ENCODE data around the gene CREBRF. TPM values are rescaled to one million over a fixed set of nuclear protein-coding genes. Genes with fewer than 3 reads are reported as not detected.
A peak's percentile ranks its signal among the peaks of the same experiment; 100 is the strongest.

CREBRF gene
- total and polyA plus RNA-seq, 9 of the 15 experiments (the other 6 are each of a cell fraction or from before 2014, with no cell fraction given): 1.1 to 4.9 (median 2.9) TPM

- no peak for TF ChIP-seq HOMEZ (CRISPR knock-in tag; IDR thresholded peaks at IDR 0.05)
- TF ChIP-seq MAZ (CRISPR knock-in tag; conservative IDR thresholded peaks at IDR 0.05 in 1 of 2, IDR thresholded peaks at IDR 0.05 in 1 of 2): peak; percentile 63 to 97; a peak in 3 of 4 replicates
- TF ChIP-seq RBFOX2 (IDR thresholded peaks at IDR 0.05; ENCODE audit: low read depth, low read length): peak; percentile 76
- no peak for TF ChIP-seq EGR1 (conservative IDR thresholded peaks at IDR 0.05)
- TF ChIP-seq DEAF1 (CRISPR knock-in tag; IDR thresholded peaks at IDR 0.05): peak; percentile 19; the same call in 1 of the 2 replicates
- TF ChIP-seq FOSL1 (tag; conservative IDR thresholded peaks at IDR 0.05): peak; percentile 35
- TF ChIP-seq ADNP (tag; IDR thresholded peaks at IDR 0.05): no peak
- TF ChIP-seq FUS (optimal IDR thresholded peaks at IDR 0.05; ENCODE audit: low read depth, low read length): no peak
- no peak for TF ChIP-seq PHTF2 (CRISPR knock-in tag; IDR thresholded peaks at IDR 0.05)
- TF ChIP-seq DIDO1 (tag; IDR thresholded peaks at IDR 0.05; ENCODE audit: low read depth): peak; percentile 93
- TF ChIP-seq MITF (IDR thresholded peaks at IDR 0.05): no peak
- no peak; the same call in 1 of the 2 replicates for TF ChIP-seq CBX5 (IDR thresholded peaks at IDR 0.05; ENCODE audit: borderline replicate concordance, low read depth)
- TF ChIP-seq RUNX1 (IDR thresholded peaks at IDR 0.05; ENCODE audit: low read depth): no peak
- 0 out of 2 replicates have a peak, but pooled peaks have one; percentile 24 for TF ChIP-seq SMARCE1 (IDR thresholded peaks at IDR 0.05)
- TF ChIP-seq ZNF134 (CRISPR knock-in tag; conservative IDR thresholded peaks at IDR 0.05): no peak
- peak; percentile 83 for TF ChIP-seq TOE1 (IDR thresholded peaks at IDR 0.05; ENCODE audit: borderline replicate concordance)
- TF ChIP-seq TOE1 (CRISPR knock-in tag; IDR thresholded peaks at IDR 0.05; ENCODE audit: borderline replicate concordance, low read depth): no peak
- no peak for TF ChIP-seq ZNF354B (CRISPR knock-in tag; IDR thresholded peaks at IDR 0.05)
- TF ChIP-seq TCF7L2 (IDR thresholded peaks at IDR 0.05; ENCODE audit: low read depth, low read length): no peak
- TF ChIP-seq CBFB (CRISPR knock-in tag; IDR thresholded peaks at IDR 0.05): no peak; the same call in 1 of the 2 replicates
- TF ChIP-seq ZNF76 (CRISPR knock-in tag; IDR thresholded peaks at IDR 0.05; ENCODE audit: borderline replicate concordance): no peak
- no peak for TF ChIP-seq ZNF668 (CRISPR knock-in tag; IDR thresholded peaks at IDR 0.05)
- no peak for TF ChIP-seq ZNF583 (CRISPR knock-in tag; IDR thresholded peaks at IDR 0.05)
- no peak for TF ChIP-seq ARID2 (IDR thresholded peaks at IDR 0.05)
- no peak for TF ChIP-seq POLR2AphosphoS2 (IDR thresholded peaks at IDR 0.05; ENCODE audit: low read length)
- TF ChIP-seq KDM1A (IDR thresholded peaks at IDR 0.05): peak; percentile 20 to 79; a peak in 3 of 4 replicates
Measured at GRCh38 chr5:173144200-173145176, 88.3 kb downstream of the CREBRF start, which contains the start of gene BNIP1 (continued).
